HG03457 (cell line): ENCODE measurements around the gene CPED1.

Experiments used
- ATAC-seq: cut with Tn5 transposase; IDR thresholded peaks from one replicate; pipeline ENCODE4 v1.9.1; 2021; ENCODE audit warnings: moderate number of reproducible peaks; ENCODE audit not compliant: unreplicated experiment

Gene CPED1

GRCh38 chr7:121337398-121337797 is 348.9 kb downstream of the CPED1 start:
- ATAC-seq = no peak

- ATAC-seq = no peak
Measured at GRCh38 chr7:121339082-121339481, 350.6 kb downstream of the CPED1 start.

- ATAC-seq = no peak
Measured at GRCh38 chr7:121341933-121342332, 353.4 kb downstream of the CPED1 start.

GRCh38 chr7:121342631-121343030 is 354.1 kb downstream of the CPED1 start:
- no peak for ATAC-seq

- ATAC-seq = no peak
Measured at GRCh38 chr7:121343302-121343701, 354.8 kb downstream of the CPED1 start.

- no peak for ATAC-seq
Measured at GRCh38 chr7:121344093-121344492, 355.6 kb downstream of the CPED1 start.

- ATAC-seq = no peak
Measured at GRCh38 chr7:121344497-121344896, 356.0 kb downstream of the CPED1 start.
